Measurements from ENCODE around the gene DDX19B. TPM values are rescaled to one million over a fixed set of nuclear protein-coding genes. Genes with fewer than 3 reads are reported as not detected.
"Not testable (repeated sequence)": the region's sequence is repeated elsewhere in the genome, so short reads cannot be mapped to it uniquely, and the experiment has no call there.

DDX19B gene
- polyA plus RNA-seq, 3 donors = 13.2 to 24.2 (median 21.1) TPM

DNA sequence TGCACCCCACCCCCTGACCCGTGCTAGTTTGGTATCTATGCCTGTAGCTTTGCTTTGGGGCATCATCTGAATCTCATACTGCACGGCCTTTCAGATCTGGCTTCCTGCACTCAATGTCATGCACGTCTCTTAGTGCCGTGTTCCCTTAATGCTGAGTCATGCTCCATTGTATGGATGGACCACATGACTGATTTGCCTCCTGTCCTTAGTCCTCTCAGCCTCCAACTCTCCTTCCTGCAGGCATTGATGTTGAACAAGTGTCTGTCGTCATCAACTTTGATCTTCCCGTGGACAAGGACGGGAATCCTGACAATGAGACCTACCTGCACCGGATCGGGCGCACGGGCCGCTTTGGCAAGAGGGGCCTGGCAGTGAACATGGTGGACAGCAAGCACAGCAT lies 33.7 kb downstream of the DDX19B start:
- H3K27ac ChIP-seq (ENCODE audit: low read depth, low read length) = not testable (repeated sequence)
- WGBS, 3 donors = 57 to 76% (median 75%) methylated on average over 5 of the region's 12 CpGs

DNA sequence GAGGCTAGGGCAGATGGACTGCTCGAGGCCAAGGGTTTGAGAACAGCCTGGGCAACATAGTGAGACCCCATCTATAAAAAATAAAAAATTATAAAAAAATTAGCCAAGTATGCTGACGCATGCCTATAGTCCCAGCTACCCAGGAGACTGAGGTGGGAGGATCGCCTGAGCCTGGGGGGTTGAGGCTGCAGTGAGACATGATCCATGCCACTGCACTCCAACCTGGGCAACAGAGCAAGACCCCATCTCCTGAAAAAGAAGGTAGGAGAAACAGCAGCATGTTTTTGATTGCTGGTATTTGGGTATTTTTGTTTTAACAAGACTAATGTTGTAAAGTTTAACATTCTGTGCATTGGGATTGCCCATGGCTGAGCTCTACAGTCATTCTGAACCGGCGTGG lies 38.8 kb downstream of the DDX19B start:
- no peak overlapping the region for H3K27ac ChIP-seq (ENCODE audit: low read depth, low read length)
- 96 to 99% (median 97%) methylated on average over 5 of the region's 5 CpGs for WGBS, 3 donors

DNA sequence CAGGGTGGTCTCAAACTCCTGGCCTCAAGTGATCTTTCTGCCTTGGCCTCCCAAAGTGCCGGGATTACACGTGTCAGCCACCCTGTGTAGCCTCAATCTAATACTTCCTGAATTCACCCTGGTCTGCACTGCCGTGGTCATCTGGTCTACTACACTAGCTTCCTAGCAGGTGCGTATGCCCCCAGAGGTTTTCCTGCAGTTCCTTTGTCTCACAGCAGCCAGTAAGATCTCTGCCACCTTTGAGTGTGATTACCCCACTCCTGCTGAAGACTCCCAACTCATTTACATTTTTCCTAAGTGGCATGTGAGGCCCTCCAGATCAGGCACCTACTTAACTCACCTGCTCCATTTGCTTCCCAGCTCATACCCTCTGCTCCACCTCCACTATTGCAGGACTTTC lies 42.6 kb downstream of the DDX19B start:
- no peak overlapping the region for H3K27ac ChIP-seq (ENCODE audit: low read depth, low read length)
- 66 to 69% (median 69%) methylated on average over 4 of the region's 4 CpGs for WGBS, 3 donors

DNA sequence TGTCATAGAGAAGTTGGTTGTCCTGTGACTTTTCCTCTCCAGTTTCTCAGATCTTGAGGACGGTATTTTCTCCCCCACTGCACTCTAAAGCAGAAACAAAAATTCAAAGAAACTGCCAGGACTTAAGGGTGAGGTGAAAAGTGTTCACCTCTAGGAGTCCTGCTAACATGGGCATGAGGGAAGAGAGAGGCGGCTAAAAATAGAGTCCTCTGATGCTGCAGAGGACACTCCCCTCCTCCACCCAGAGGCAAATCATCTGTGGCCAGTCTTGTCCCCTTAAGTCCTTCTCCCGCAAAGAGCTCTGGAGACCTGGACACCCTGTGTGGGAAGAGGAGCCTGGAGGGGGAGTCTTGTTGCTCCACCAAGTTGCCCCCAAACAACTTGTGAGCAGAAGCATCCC lies 43.0 kb downstream of the DDX19B start:
- H3K27ac ChIP-seq (ENCODE audit: low read depth, low read length) = no peak overlapping the region
- WGBS, 3 donors = 70 to 81% (median 77%) methylated on average over 3 of the region's 3 CpGs

DNA sequence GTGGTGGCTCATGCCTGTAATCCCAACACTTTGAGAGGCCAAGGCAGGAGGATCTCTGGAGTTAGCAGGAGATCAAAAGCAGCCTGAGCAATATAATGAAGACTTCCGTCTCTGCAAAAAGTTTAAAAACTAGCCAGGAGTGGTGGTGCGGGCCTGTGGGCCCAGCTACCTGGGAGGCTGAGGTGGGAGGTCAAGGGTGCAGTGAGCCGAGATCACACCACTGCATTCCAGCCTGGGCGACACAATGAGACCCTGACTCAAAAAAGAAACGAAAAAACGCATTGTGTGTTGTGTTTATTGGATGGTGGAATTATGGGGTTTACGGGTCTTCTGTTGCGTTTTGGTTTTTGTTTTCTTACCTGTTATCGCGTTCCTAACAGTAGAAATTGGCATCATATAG lies 46.9 kb downstream of the DDX19B start:
- WGBS, 3 donors = 79 to 89% (median 88%) methylated on average over 10 of the region's 10 CpGs
- H3K27ac ChIP-seq (ENCODE audit: low read depth, low read length) = no peak overlapping the region

DNA sequence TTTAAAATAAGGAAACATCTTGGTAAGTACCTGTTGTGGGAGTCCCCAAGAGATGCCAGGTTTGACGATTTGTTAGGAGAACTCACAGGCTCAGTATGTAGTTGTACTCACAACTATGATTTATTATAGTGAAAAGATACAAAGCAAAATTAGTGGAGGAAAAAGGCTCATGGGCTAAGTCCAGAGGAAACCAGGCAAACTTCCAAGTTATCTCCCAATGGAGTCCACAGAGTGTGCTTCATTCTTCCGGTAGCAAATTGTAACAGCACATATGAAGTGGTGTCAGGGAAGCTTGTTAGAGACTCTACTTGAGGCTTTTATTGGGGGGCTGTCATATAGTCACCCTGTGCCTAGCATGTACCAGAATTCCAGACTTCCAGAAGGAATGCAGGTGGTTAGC lies 50.0 kb downstream of the DDX19B start:
- 48 to 54% (median 51%) methylated on average over 2 of the region's 2 CpGs for WGBS, 3 donors
- no peak overlapping the region for H3K27ac ChIP-seq (ENCODE audit: low read depth, low read length)

DNA sequence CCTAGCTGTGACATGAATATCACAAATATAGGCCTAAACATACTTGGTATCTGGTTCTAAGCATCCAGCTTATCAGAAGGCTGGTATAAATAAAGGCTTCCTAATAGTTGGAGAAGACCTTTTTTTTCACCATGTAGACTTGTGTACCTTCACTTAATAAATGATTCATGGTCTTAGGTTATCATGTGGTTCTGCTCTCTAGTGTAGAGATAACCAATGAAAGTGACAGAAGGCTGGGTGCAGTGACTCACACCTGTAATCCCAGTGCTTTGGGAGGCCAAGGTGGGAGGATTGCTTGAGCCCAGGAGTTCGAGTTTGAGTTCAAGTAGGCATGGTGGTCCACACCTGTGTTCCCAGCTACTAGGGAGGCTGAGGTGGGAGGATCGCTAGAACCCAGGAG lies 50.8 kb downstream of the DDX19B start:
- 89 to 91% (median 90%) methylated on average over 2 of the region's 2 CpGs for WGBS, 3 donors
- H3K27ac ChIP-seq (ENCODE audit: low read depth, low read length) = no peak overlapping the region

DNA sequence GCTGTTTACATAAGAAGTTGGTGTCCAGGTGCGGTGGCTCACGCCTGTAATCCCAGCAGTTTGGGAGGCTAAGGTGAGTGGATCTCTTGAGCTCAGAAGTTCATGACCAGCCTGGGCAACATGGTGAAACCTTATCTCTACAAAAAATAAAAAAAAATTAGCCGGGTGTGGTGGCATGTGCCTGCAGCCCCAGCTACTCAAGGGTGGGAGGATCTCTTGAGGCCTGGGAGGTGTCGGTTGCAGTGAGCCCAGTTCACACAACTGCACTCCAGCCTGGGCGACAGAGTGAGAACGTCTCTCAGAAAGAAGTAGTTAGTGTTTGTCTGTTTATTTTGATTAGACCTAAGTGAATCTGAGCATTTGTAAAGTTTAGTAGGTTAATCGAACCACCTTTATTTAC lies 60.6 kb downstream of the DDX19B start:
- no peak overlapping the region for H3K27ac ChIP-seq (ENCODE audit: low read depth, low read length)
- 88 to 95% (median 95%) methylated on average over 7 of the region's 7 CpGs for WGBS, 3 donors

DNA sequence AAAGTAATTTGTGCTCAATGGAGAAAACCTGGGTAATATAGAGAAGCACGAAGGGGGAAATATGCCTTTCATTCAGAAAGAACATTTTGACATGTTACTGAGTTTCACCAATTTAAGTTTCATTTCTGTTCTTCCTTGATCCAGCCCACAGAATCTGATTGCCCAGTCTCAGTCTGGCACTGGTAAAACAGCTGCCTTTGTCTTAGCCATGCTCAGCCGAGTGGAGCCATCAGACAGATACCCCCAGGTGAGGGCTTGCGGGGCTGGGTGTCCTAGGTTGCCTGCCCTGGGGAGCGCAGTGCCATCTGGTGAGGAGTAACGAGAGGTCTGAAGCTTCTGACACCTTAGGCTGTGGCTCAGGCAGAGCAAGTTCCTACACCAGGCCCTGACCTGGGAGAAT lies 65.4 kb downstream of the DDX19B start:
- 87 to 94% (median 94%) methylated on average over 5 of the region's 5 CpGs for WGBS, 3 donors
- H3K27ac ChIP-seq (ENCODE audit: low read depth, low read length) = no peak overlapping the region

DNA sequence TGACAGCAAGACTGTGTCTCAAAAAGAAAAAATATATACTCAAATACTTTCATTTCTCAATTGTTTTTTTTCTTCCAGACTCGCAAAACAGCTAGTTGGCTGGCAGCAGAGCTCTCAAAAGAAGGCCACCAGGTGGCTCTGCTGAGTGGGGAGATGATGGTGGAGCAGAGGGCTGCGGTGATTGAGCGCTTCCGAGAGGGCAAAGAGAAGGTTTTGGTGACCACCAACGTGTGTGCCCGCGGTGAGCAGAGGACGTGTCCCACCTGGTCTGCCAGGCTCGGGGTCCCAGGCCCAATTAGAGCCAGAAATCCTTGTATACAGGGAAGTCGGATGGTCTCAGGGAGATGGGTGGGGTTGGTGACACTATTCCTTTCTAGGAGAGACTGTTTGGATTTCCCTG lies 71.2 kb downstream of the DDX19B start:
- not testable (repeated sequence) for H3K27ac ChIP-seq (ENCODE audit: low read depth, low read length)
- 43 to 53% (median 48%) methylated on average over 10 of the region's 10 CpGs for WGBS, 3 donors

DNA sequence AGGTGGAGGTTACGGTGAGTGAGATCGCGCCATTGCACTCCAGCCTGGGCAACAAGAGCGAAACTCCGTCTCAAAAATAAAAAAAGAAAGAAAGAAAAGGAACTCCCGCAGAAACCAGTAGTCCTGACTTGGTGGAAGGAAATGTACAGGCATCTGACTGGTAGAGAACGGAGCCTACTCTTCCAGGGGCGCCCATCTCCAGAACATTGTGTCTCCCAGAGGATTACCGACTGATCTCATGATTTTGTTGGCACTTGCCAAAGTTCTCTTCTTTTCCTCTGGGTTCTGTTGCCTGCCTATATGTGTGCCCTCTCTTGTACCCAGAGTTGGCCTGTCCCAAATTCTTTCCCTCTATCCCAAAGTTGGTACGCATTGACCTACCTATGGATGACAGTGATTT lies 71.9 kb downstream of the DDX19B start:
- no peak overlapping the region for H3K27ac ChIP-seq (ENCODE audit: low read depth, low read length)
- WGBS, 3 donors = 93 to 100% (median 93%) methylated on average over 10 of the region's 10 CpGs

DNA sequence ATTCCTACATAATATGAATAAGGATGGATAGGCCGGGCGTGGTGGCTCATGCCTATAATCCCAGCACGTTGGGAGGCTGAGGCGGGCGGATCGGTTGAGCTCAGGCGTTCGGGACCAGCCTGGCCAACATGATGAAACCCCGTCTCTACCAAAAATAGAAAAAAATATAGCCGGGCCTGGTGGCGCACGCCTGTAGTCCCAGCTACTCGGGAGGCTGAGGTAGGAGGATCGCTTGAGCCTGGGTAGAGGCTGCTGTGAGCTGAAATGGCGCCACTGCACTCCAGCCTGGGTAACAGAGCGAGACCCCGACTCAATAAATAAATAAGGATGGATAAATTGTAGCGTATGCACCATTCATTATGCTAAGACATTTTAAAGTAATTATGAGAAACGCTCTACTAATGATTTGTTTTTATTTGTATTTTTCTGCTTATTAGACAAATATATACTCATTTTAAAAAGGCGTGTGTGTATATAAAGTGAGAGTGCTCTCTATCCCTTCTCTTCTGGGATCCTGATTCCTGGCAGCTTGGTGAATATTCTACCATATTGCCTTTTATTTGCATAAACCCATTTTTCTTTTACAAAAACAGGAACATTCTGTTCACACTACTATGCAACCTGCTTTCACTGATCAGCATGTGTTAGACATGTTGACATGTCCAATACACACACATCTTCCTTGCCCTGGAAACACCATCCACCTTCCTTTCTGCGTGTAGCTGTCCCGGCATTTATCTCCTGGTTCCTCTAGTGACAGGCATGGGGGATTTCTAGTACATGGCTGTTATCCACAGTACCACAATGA lies 74.1 kb downstream of the DDX19B start:
- 95 to 98% (median 97%) methylated on average over 22 of the region's 22 CpGs for WGBS, 3 donors
- no peak overlapping the region for H3K27ac ChIP-seq (ENCODE audit: low read depth, low read length)

DNA sequence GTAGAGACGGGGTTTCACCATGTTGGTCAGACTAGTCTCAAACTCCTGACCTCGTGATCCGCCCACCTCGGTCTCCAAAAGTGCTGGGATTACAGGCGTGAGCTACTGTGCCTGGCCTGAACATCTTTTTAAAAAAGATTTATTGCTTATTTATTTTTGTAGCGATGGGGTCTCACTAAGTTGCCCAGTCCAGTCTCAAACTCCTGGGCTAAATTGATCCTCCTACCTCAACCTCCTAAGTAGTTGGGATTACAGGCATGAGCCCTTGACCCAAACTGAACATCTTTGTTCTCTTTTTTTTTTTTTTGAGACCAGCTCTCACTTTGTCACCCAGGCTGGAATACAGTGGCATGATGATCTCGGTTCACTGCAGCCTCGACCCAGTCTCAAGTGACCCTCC lies 75.2 kb downstream of the DDX19B start:
- no peak overlapping the region for H3K27ac ChIP-seq (ENCODE audit: low read depth, low read length)
- 95 to 99% (median 95%) methylated on average over 8 of the region's 8 CpGs for WGBS, 3 donors

DNA sequence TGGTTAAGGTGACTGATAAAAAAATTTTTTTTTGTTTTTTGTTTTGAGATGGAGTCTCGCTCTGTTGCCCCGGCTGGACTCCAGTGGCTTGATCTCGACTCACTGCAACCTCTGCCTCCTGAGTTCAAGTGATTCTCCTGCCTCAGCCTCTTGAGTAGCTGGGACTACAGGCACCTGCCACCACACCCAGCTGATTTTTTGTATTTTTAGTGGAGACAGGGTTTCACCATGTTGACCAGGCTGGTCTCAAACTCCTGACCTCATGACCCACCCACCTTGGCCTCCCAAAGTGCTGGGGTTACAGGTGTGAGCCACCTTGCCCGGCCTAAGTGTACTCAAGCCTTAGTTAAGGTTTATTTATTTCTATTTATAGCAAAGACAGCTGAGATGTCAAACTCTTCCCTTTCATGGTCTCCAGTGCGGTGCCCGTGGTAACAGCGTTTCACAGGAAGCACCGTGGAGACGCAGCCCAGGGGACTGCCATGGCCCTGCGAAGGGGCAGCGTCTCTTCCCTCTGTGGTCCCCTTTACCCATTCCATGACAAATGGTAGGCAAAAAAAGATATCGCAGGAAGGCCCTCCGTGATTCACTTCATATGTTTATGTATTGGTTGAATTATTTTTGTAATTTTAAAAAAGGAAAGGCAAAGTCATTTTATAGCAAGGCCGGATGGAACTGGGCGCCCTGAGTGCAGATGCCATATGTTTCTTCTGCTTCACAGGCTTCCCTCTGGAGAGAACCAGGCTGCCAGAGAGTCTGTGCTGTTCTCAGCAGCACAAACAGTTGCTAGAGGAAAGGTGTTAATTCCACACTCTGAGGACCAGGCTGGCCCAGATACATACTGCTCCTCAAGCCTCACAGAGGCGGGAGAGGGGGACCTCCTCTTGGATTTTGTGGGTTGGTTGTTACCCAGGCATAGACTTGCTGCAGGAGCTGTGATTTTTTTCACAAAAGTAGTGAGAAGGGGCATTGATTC lies 76.9 kb downstream of the DDX19B start:
- WGBS, 3 donors = 87 to 90% (median 88%) methylated on average over 16 of the region's 16 CpGs
- H3K27ac ChIP-seq (ENCODE audit: low read depth, low read length) = no peak overlapping the region

DNA sequence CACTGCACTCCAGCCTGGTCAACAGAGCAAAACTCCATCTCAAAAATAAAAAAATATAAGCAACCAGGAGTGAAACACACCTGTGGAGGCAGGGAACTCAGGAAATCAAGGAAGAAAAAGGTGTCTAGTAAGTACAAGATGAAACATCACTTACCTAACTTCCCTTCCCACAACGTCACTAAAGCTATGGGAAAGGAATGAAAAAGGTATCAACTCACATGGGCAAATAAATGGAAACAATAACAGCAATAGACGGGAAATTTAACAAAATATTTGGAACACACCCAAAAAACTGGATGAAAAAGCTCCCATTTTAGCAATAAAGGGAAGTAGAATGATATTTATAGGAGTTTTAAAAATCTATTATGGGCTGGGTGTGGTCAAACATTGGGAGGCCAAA lies 78.8 kb downstream of the DDX19B start:
- WGBS, 3 donors = 70 to 80% (median 73%) methylated on average over 2 of the region's 2 CpGs
- no peak overlapping the region for H3K27ac ChIP-seq (ENCODE audit: low read depth, low read length)

DNA sequence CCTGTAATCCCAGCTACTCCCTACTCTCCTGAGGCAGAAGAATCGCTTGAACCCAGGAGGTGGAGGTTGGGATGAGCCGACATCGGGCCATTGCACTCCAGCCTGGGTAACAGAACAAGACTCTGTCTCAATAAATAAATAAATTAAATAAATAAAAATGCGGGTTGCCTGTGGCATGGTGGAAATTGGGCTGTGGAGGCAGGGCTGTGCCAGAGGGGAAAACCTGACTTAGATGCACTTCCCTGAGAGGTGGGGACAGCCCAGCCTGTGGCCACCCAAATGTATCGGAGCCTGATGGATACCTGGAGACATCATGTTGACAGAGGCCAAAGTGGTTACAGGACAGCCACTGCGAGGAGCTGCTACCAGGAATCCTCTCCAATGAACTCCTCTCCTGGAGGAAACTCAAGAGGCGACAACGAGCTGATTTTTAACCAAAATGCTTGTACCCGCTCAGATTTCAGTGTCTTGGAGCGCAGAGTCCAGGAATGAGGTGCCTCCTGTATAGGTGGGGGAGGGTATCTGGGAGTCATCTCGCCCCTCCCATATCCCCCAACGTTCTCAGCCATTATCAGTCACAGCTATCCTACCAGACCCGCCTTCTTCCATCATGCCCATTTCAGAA lies 80.0 kb downstream of the DDX19B start:
- no peak overlapping the region for H3K27ac ChIP-seq (ENCODE audit: low read depth, low read length)
- WGBS, 3 donors = 86% methylated on average over 13 of the region's 13 CpGs

DNA sequence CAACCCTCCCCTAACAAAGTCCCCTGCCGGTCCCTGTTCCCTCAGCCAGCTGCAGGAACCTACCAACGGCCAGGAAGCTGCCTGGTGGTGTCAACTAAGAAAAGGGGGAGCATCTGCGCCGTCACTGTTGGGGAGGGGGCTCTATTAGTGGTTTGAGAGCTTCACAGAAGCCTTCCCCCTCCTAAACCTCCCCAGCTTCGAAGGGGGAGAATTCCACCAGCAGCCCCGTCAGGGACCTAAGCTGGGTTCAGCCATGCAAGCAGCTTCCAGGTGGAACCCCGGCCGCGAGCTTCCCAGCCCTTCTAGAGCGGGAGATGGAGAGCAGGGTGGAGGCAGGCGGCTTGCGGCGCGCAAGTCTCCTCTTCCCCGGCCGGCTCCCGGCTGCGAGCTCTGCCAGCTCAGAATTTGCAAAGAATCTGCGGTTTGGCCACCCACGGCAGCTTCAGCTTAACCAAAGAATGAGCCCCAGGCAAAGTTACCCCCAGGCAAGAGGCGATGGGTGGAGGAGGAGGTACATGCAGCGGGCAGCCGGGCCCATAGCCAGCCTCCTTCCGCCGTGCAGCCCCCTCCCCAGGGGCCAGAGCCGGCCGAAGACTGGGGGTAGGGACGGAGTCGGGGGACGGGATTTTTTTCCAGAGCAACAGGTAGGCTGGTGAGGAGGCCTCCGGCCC lies 81.4 kb downstream of the DDX19B start:
- no peak overlapping the region for H3K27ac ChIP-seq (ENCODE audit: low read depth, low read length)
- WGBS, 3 donors = 2 to 7% (median 4%) methylated on average over 31 of the region's 31 CpGs

DNA sequence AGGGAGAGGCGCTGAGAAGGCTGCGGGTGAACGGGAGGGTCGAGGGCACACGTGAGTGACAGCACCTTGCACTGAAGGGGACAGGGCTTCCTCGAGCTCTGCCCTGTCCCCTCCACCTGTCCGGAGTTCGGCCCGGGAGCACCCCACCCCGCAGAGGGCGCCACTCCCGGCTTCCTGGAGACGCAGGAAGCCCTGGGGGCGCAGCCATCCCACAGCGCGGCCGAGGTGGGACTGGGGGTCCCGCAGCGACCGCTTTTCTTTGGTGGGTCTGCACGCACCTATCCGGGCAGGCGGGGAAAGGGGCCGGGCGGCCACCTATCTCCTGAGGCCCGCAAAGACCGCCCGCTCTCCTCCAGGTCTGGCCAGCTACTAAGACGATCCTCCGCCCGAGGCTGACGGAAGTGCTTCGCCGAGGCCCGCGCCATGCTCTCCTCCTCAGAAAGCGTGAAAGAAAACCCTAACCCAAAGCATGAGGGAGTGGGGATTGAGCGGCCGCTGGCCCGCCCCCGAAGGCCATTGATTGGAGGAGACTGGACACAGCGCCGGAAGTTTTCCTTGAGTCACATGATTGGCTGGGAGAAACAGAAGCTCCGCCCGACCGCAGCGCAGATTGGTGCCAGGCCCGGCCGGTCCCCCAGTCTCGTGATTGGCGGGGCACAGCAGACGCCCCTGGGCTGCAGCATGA lies 82.1 kb downstream of the DDX19B start:
- WGBS, 3 donors = 1 to 3% (median 3%) methylated on average over 40 to 52 of the region's 52 CpGs
- H3K27ac ChIP-seq (ENCODE audit: low read depth, low read length) = no peak overlapping the region
